GM19395 (cell line): ENCODE data around the gene ZNF143.
A peak's percentile ranks its signal among the peaks of the same experiment; 100 is the strongest.
"Not testable (repeated sequence)": the region's sequence is repeated elsewhere in the genome, so short reads cannot be mapped to it uniquely, and the experiment has no call there.

Experiments
- ATAC-seq: cut with Tn5 transposase; IDR thresholded peaks from one replicate; pipeline ENCODE4 v1.9.1; 2021; ENCODE audit warnings: mild to moderate bottlenecking, moderate library complexity; ENCODE audit not compliant: unreplicated experiment

ZNF143 gene

DNA sequence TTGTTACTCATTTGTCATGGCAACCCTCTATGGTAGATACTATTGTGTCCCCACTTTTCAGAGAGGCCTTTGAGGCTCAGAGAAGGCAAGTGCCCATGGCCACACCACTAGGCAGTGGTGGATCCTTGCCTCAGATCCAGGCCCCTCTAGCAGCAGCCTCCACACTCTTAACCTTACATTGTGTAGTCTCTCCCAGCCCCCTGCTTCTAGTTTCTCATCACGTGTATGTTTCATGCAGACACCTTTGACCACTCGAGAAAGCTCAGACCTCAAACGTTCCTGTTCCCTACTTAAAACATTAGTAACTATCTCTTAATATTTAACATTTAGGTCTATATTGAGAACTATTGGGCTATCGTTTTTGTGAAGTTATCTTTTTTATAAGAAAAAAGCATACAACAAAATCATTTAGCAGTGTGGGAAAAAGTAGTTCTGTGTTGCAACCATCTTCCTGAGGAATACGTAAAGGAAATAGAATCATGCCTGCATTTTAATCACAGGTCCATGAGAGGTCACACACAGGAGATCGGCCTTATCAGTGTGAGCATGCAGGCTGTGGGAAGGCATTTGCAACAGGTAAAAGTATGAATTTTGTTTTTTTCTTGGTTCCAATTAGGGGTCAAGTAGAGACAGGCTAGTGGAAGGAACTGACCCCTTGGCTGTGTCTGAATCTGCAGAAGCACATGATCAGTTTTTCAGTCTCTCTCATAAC, 35.1 kb downstream of the ZNF143 start:
- ATAC-seq = no peak

DNA sequence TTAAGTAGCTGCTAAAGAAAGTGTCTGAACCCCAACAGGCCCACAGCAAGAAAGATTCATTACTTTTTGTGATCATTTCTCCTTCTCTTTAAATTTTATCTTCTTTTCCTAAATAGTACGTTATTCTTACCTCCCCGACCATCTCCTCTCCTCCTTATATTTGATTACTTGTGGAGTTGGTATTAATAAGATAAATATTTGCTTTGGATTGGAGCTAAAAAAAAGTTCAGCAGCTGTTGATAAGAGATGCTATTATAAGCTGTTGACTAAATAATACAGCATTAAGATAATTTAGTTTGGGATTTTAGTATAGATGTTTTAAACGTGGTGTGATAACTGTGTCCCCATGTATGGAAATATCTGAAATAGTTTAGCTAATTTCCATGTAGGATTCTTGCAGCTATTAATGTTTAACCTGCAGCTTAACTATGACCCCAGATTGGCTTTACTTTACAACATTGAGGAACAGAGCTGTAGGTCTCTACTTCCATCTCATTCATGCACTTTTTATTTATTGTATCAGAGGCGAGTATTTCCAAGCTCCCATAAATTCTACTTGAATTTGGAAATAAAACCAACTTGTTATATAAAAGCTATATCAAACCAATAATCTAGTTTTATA, 37.8 kb downstream of the ZNF143 start:
- ATAC-seq = no peak

DNA sequence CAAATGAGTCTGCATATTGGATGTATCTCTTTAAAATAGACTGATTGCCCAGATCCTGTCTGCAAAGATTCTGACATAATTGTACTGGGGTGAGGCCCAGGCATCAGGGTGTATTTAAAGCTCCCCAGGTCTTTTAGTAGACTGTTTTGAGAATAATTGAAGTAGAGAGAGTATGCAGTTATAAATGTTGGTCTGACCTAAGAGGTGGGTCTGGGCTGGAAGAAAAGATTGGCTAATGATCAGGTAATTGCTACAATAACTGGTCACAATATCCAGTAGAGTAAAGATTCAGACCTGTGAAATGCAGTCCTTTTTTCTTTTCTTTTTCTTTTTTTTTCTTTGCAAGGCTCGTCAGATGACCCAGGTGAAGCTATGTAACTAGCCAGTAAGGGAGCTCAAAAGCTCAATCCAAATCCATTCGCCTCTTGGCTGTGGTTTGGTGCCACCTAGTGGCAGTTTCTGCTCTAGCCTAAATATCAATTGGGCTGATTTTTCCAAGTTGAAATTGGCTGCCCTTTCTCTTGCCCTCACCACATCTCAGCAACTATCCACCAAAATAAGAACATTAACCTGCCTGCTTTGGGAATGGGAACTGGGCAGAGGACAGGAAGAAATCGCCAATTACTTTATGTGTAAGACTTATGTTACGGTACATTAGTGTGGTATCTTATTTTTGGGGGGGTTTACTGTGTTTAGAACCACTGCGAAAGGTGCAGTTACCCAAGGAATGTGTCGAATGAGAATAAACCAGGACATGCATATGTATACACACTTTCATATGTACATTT, 45.9 kb downstream of the ZNF143 start:
- peak; percentile 48 for ATAC-seq

DNA sequence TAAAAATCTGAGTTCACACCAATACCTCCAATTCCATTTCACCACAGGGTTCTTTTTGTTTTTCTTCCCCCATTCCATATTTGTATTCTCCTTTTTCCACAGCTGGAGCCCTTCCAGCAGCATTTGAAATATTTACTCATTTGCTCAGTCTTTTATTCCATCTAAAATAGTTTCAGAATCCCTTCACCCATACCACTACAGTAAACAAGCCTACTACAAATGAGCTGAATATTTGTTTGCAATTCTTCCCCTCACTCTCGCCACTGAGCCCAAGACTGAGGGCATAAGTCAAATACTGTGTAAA, 46.4 kb downstream of the ZNF143 start:
- ATAC-seq = no peak

DNA sequence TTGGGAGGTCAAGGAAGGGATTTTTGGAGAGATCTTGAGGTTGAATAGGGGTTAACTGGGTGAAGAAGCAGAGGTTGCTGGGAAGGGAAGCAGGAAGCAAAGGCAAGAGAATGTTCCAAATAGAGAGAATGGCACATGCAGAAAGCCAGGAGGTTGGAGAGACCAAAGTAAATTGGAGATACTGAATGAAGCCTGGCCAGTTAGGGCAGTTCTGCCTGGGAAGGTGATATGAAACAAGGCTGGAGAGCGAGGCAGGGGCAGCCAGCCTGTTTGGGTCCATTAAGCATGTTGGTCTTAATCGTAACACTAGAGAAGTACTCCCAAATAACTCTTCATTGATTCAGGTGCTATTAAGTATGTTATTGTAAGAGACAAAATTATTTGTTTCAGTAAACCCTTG, 48.2 kb downstream of the ZNF143 start:
- ATAC-seq = no peak

DNA sequence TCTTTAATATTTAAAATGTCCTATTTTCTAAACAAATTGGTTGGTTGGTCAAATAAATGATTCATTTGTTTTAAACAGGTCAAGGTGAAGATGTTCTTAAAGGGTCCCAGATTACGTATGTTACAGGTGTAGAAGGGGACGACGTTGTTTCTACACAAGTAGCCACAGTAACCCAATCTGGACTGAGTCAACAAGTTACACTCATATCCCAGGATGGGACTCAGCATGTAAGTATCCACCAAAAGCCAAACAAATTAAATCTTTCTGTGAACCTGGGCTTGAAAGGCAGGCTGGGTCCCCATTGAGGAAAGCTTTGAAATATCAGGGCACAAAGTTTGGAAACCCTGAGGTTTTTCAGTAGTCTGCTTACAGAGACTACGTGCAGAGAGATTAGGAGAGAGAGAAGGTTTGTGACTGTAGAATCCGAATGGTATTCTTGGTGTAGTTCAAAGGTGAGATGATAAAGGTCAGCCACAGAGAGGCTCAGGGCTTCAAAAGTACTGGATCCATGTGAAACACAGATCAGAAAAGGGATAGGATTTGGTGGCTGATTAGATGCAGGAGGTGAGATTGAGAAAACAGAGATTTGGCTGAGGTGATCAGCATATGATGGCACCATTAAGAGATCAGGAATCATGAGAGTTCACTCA, 51.7 kb downstream of the ZNF143 start:
- no peak for ATAC-seq

DNA sequence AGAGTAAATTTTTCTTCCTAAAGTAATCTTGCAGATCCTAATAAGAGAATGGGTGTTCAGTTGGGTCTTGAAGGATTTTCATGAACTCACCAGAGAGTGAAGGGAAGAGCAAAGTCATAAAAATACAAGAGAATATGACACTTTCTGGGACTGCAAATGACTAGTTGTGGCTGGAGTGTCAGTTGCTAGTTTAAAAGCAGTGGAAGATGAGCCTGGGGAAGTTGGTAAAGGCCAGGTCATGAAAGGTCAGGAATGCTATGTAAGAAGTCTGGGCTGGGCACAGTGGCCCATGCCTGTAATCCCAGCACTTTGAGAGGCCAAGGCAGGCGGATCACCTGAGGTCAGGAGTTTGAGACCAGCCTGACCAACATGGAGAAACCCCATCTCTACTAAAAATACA, 53.8 kb downstream of the ZNF143 start:
- ATAC-seq = not testable (repeated sequence)

DNA sequence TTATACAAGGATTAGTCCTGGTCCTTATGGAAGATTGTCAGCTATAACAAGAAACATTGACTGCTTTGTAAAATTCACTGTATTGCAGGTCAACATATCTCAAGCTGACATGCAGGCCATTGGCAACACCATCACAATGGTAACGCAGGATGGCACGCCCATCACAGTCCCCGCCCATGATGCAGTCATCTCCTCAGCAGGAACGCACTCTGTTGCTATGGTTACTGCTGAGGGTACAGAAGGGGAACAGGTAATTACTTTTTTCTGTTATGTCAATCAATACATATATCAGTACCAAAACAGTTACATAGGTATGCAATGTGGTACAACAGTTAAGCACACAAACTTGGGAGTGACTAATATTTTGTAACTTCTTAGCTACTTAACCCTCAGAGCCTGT, 55.3 kb downstream of the ZNF143 start:
- ATAC-seq = no peak

DNA sequence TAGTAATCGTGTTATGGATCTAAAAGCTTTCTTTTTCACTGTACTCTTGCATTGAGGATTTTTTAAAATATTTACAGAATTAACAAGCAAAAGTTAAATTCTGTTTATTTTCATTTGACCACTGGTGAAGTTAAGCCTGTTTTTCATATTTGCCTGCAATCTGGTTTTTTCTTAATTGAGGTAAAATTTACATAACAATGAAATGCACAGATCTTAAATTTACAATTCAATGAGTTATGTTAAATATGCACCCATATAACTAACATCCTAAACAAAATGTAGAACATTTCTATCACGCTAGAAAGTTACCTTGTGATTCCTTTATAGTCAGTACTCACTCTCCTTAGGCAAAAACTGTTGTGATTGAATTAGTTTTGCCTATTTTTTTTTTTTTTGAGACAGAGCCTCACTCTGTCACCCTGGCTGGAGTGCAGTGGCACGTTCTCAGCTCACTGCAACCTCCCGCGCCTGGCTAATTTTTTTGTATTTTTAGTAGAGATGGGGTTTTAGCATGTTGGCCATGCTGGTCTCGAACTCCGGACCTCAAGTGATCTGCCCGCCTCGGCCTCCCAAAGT, 58.1 kb downstream of the ZNF143 start:
- ATAC-seq = no peak

DNA sequence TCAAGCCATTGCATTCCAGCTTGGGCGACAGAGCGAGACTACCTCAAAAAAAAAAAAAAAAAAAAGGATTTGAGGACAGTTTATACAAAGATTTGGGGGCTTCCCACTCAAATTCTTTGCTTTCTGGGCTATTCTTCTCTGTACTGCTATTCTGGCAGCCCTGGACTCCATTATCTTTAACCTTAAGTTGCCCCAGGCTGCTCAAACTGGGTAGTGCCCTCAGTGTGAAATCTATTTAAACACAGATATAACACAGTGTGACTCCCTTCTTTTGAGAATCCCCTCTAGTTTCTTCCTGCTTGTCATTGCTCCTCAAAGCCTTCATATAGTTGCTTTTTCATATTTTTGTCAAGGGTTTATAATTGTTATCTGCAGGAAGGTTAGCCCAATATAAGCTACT, 63.2 kb downstream of the ZNF143 start:
- no peak for ATAC-seq

DNA sequence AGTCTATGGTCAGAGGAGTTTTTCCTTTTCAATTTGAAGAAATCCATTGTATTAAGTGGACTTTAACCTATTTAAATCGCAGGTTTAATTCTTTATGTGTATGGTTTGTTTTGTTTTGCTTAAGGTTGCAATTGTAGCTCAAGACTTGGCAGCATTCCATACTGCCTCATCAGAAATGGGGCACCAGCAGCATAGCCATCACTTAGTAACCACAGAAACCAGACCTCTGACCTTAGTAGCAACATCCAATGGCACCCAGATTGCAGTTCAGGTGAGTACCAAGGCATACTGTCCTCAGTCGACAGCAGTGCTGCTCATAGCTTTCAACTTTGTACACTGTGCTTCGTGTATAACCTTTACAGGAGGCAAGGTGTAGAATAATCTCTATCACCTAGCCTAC, 64.3 kb downstream of the ZNF143 start:
- no peak for ATAC-seq

DNA sequence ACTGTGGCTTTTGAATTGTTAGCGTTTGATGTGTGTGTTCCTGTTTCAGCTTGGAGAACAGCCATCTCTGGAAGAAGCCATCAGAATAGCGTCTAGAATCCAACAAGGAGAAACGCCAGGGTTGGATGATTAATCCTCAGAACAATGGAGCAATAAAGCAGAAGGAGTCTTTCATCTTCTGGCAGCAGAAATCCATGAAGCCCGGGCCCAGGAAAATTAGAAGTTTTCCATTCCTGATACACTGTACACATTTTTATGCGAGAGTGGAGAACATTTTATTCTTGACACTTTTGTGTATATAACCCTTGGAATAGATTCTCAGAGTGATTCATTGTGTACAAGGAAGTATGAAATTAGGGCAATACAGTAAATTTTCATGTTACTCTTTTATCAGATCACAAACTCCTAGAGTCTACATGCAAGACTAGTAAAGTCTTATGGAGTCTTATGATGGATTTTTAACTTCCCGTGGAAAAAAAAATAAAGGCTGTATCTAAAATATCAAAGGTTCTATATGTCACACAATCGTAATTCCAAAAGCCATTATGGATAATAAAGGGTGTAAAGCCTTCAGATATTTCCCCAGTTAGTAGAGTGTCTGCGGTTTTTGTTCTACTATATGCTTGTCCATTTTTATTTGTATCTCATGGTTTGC, 66.8 kb downstream of the ZNF143 start:
- ATAC-seq = no peak

DNA sequence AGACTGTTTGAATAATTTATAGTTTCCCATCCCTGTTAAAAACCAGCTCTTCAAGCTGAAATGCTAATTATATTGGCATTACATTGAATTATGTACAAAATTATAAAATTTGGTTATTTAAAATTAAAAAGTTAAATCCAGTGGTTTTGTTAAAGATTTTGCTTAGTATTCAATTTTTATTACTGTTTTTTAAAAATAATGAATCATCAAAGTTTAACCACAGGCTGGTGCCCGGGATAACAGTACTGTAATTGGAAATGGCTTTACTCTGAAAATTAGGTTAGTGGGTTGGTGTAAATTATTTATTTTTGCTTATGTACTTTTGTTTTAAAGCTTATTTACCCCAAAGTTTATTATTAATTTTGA, 67.3 kb downstream of the ZNF143 start:
- ATAC-seq = no peak

DNA sequence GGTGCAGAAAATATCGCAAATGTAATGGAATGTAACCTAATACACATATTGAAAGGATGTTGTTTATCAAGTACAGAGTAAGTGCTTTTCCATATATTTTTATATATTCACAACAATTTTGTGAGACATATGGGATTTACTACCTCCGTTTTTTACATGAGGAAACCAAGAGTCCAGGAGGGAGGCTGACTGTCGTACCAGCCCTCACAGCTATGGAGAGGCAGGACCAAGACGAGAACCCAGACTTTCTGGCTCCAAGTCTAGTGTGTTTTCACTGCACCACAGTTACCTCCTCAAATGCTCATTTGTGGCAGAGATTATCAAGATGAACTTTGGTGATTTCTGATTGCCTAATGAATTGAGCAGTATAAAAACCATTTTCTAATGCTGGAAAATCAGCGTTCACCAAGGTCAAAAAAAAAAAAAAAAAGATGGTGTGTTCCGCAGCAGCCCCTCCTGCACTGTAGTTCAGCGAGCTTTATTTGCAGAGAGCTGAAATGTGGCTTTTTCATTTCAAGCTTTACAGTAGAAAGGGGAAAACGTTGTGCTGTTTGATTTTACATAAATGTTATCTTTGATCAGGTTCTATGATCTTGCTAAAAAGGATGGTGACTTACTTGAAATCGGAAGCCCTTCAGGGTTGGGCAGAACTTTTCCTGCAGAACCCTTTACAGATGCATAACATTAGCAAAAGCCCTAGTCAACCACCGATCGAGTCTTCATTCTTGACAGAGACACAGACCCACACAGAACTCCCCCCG, 67.9 kb downstream of the ZNF143 start:
- no peak for ATAC-seq

DNA sequence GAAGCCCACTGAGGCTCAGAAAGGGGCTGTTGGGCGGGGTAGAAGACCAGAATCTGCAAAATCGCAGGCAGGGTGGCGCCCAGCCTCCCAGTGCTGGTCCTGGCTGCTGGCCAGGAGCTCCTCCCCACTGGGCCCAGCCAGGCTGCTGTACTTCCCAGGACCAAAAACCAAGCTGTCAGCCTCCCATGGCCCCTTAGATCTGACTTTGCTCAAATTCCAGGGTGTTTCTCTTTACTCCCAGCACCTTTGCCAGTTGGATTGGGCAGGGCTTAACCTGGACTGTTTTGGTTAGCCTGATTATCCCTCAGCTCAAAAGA, 68.5 kb downstream of the ZNF143 start:
- no peak for ATAC-seq

DNA sequence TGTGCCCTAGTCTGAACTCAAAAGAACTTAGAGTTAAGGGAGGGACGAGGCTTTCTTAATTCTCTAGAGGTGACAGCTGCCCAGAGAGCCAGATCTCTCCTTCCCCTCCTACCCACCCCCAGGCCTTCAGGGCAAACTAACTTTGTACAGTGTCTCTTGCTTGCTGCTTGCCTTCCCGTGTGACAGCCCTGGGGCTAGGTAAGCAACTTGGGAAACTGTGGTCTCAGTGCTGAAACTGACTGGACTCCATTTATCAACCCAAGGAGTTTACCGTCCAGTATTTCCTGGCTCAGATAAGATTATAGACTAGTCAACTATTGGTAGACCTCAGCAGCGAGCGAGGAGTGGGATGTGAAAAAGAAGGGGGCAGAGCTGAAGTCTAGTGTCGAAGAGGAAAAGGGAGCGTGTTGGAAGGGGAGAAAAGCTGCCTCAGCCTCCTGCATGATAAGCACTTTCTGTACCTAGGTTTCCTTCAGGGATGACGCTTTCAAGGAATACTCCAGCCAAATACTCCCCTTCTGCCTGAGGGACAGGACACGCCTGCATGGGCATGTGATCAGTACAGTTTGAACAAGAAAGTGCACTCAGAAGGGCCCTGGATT, 69.3 kb downstream of the ZNF143 start:
- no peak for ATAC-seq

DNA sequence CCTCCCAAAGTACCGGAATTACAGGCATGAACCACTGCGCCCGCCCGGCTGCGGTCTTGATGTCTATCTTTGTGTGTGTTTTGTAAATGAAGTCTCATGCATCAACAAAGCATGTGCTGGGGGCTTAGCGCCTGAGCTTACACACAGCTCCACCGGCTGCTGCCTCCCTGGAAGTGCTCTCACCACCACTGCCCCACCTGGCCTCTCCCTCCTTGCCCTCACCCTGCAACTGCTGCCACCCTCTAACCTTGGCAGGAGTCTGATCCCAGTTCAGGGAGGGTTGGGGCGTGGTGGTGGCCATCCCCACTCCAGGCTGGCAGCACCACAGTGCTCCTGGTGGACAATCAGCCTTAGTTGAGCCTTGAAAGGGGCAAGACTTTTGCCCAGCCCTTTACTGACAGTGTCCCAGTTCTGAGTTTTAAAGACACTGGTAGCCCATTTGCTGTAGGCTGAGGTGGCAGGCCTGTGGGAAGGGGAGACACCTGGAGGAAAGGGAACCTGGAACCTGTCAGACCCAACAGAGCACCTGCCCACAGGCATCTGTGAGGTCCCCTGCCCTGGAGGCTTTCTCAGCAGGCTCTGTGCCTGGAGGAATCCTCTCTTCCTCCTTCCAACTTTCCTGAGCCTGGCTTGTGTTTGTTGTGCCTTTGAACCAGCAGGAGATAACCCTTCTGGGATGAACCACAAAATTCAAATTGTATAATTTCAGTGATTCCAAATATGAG, 70.3 kb downstream of the ZNF143 start:
- no peak for ATAC-seq

DNA sequence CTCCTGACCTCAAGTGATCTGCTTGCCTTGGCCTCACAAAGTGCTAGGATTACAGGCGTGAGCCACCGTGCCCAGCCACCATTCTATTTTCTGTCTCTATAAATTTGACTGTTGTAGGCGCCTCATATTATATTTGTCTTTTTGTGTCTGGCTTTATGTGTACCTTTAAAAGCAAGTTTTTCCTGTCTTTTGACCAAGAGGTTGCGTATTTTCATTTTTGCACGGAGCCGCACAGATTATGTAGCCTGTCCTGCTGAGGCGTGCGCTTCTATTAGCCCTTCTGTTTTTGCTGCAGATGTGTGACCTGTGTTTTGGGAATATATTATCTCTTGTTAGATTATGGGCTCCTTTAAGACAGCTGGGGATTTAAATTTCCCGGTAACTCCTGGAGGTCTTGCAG, 72.2 kb downstream of the ZNF143 start:
- no peak for ATAC-seq

DNA sequence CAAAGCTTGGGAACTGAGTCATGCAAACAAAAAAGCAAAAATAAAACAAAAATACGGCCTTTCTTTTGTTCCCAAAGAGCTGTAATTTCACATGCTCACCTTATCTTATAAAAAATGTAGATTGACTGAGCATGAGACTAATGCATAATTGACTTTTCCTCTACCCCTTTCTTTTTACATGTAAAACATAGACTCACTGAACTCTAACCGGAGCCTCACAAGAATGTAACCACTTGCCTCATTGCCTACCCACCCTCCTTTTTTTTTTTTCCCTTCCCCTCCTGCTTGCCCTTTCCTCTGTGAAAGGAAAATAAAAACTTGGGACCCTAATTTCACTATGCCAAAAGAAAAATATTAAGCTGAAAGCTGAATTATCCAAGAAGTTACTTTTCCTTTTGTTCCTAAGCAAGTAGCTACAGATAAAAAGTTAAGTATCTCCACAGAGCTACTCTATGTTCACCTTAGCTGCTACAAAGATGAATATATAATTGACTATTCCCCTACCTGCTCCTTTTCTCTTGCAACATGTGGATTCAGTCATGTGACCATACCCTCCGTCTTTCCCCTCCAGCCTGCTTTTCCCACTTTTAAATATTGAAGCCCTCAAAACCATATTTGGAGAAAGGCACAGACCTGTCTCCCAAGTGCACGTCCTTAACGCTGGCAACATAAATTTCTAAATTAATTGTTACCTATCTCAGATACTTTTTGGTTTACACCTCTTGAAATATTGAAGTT, 73.1 kb downstream of the ZNF143 start:
- ATAC-seq = no peak
